AG04449 (cell line): Measurements from ENCODE around the gene ALDH1A1.
"Not testable (repeated sequence)": the region's sequence is repeated elsewhere in the genome, so short reads cannot be mapped to it uniquely, and the experiment has no call there.

ENCODE experiments used
- CTCF ChIA-PET: fragments of 350-600 bp; formaldehyde crosslinking; extraction: SDS; loops from one replicate; lab custom pipeline; 2021; ENCODE audit warnings: antibody characterized with exemption; lab: Yijun Ruan, JAX
- POLR2A ChIA-PET: fragments of 400-600, 350-600 bp; formaldehyde crosslinking; extraction: SDS; loops from one replicate; lab custom pipeline; 2020; ENCODE audit warnings: antibody characterized with exemption, inconsistent platforms; lab: Yijun Ruan, JAX
- DNase-seq: peaks from one replicate; pipeline ENCODE4 v3.0.0-alpha.2; 2010; ENCODE audit warnings: low read depth, low spot score
- H3K4me3 ChIP-seq: 2 replicates; pipeline ENCODE4 v1.5.1; 2011; ENCODE audit warnings: low read depth, mild to moderate bottlenecking, control low read depth, low read length
- TF ChIP-seq, protein P1 (sequence below): IDR thresholded peaks from one replicate; pipeline ENCODE4 v1.5.1; 2011; ENCODE audit warnings: mild to moderate bottlenecking, moderate library complexity, low read length, control low read depth, inconsistent platforms; ENCODE audit not compliant: insufficient read depth; ENCODE audit errors: missing control alignments

Gene ALDH1A1

DNA sequence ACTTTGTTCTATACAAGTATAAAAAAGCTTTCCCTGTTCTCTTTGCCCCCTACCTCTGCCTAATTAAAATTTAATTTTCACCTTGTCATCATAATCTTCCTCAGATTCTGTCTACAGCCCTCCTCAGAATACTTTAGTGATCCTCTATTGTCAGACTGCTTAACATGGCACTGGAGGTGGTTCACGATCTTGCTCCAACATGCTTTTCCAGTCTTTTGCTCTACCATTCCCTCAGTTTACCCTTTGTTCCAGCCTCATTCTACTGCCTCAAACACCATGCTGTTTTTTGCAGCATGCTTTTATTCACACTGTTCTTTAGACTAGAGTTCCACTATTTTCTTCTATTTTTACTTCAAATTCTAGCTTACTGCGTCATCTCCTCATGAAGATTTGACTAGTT is 10.4 kb downstream of the ALDH1A1 start:
- ChIA-PET POLR2A (no interaction called here), CTCF (interaction anchor here (1.2 to 2.0 kb wide), 2 partner anchors 8 to 11 kb away, joined by 4 read pairs; no protein-coding TSS in a partner anchor)
- TF ChIP-seq, protein P1, sequence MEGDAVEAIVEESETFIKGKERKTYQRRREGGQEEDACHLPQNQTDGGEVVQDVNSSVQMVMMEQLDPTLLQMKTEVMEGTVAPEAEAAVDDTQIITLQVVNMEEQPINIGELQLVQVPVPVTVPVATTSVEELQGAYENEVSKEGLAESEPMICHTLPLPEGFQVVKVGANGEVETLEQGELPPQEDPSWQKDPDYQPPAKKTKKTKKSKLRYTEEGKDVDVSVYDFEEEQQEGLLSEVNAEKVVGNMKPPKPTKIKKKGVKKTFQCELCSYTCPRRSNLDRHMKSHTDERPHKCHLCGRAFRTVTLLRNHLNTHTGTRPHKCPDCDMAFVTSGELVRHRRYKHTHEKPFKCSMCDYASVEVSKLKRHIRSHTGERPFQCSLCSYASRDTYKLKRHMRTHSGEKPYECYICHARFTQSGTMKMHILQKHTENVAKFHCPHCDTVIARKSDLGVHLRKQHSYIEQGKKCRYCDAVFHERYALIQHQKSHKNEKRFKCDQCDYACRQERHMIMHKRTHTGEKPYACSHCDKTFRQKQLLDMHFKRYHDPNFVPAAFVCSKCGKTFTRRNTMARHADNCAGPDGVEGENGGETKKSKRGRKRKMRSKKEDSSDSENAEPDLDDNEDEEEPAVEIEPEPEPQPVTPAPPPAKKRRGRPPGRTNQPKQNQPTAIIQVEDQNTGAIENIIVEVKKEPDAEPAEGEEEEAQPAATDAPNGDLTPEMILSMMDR = no peak
- DNase-seq = no peak
- H3K4me3 ChIP-seq = no peak overlapping the region

DNA sequence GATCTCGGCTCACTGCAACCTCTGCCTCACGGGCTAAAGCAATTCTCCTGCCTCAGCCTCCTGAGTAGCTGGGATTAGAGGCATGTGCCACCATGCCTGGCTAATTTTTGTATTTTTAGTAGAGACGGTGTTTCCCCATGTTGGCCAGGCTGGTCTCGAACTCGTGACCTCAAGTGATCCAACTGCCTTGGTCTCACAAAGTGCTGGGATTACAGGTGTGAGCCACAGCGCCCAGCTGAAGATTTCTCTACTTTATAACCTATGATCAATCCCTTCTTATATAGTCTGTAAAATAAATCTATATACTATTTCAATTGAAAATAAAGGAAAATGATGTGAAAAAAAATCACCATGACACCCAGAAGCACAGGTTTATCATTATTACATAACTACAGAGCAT is 13.3 kb downstream of the ALDH1A1 start:
- DNase-seq, POLR2A ChIA-PET, H3K4me3 ChIP-seq, CTCF ChIA-PET: not testable (repeated sequence)

DNA sequence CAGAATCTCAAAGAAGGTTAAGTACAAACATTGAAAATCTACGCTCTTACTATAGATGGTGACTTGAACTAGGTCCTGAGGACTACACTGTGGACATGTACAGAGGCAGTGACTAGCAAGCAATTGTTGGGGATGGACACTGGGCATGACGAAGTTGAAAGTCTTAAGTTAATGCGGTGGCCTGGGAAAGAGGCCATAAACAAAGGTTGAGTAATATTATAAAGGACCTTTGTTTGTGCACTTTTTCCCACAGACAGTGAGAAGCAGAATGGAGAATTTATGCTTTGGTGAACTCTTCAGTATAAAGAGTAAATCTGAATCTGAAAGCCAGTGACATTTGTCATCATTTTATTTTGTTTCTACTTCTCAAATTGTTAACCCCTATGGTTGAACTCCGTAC is 15.3 kb downstream of the ALDH1A1 start:
- no peak overlapping the region for H3K4me3 ChIP-seq
- TF ChIP-seq, protein P1 = no peak
- DNase-seq = no peak
- POLR2A ChIA-PET = no interaction called here
- CTCF ChIA-PET = no interaction called here

DNA sequence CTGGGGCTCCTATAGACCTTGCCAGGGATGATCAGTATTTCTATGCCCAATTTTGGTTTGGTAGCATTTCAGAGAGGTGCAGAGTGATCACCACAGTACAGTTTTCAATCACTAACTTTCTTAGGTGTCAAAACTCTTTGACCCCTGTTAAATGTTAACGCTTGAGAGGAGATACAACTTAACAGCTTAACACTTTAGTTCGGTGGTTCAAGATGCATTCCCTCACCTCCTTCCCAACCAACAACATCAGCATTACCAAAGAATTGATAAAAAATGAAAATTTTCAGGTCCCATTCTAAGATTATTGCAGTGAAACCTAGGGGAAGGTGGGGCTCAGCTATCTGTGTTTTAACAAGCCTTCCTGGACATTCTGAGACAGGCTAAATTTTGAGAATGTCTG is 16.2 kb downstream of the ALDH1A1 start:
- ChIA-PET CTCF (no interaction called here), POLR2A (no interaction called here)
- H3K4me3 ChIP-seq = no peak overlapping the region
- TF ChIP-seq, protein P1 = no peak
- no peak for DNase-seq

GRCh38 chr9:72936266-72936665 is 16.6 kb downstream of the ALDH1A1 start:
- ChIA-PET POLR2A (interaction anchor here (0.7 kb wide), 1 partner anchor 60 kb away, joined by 3 read pairs; no protein-coding TSS in a partner anchor), CTCF (no interaction called here)
- TF ChIP-seq, protein P1 = no peak
- no peak overlapping the region for H3K4me3 ChIP-seq
- no peak for DNase-seq

DNA sequence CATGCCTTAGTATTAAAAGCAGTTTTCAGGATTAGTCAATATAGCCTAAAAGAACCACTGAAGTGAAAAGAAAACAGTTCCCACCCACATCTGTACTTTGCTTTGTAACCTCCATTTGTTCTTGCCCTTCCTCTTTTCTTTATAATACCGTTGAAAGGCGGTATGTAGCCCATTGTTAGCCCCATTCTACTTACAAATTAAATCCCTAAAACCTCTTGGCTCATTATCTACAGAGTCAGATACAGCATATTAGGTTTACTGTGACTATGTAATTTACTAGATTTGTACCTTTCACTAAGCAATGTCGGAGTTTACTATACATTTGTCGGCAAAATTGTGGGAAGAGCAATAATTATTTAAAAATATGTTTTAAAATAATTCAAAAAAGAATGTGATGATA is 17.3 kb downstream of the ALDH1A1 start:
- TF ChIP-seq, protein P1 = no peak
- H3K4me3 ChIP-seq = no peak overlapping the region
- POLR2A ChIA-PET = interaction anchor here (0.7 kb wide), 1 partner anchor 61 kb away, joined by 3 read pairs; no protein-coding TSS in a partner anchor
- no peak for DNase-seq
- CTCF ChIA-PET = no interaction called here
